Loucy (cell line): ENCODE measurements around the gene POLH.
"Not testable (repeated sequence)": the region's sequence is repeated elsewhere in the genome, so short reads cannot be mapped to it uniquely, and the experiment has no call there.

Source experiments
- H2AFZ ChIP-seq: fragments of 200-600 bp; sonication (generic); 2 replicates; pipeline ENCODE4 v1.6.0; 2016; ENCODE audit warnings: antibody characterized with exemption, mild to moderate bottlenecking, low read length, moderate library complexity
- H3F3A ChIP-seq: fragments of 200-600 bp; 2 replicates; pipeline ENCODE4 v1.6.0; 2016; ENCODE audit warnings: antibody characterized with exemption, low read depth, mild to moderate bottlenecking
- H3K27me3 ChIP-seq: fragments of 200-600 bp; sonication (generic); 2 replicates; pipeline ENCODE4 v1.6.1; 2014; ENCODE audit warnings: low read length, mild to moderate bottlenecking; ENCODE audit not compliant: insufficient read depth, poor library complexity, severe bottlenecking
- H3K36me3 ChIP-seq: fragments of 200-600 bp; sonication (generic); 2 replicates; pipeline ENCODE4 v1.6.1; 2016; ENCODE audit warnings: low read length; ENCODE audit not compliant: insufficient read depth
- H3K4me1 ChIP-seq: fragments of 200-600 bp; sonication (generic); 2 replicates; pipeline ENCODE4 v1.5.1; 2014; ENCODE audit warnings: low read length, mild to moderate bottlenecking; ENCODE audit not compliant: insufficient read depth, poor library complexity, severe bottlenecking
- H3K4me2 ChIP-seq: fragments of 200-600 bp; sonication (generic); 2 replicates; pipeline ENCODE4 v1.6.0; 2014; ENCODE audit warnings: antibody characterized with exemption, low read length, low read depth, mild to moderate bottlenecking; ENCODE audit not compliant: poor library complexity, severe bottlenecking
- H3K4me3 ChIP-seq: fragments of 200-600 bp; sonication (generic); 2 replicates; pipeline ENCODE4 v1.5.1; 2014; ENCODE audit warnings: low read length, mild to moderate bottlenecking, mixed read lengths; ENCODE audit not compliant: poor library complexity, severe bottlenecking
- H3K79me2 ChIP-seq: fragments of 200-600 bp; sonication (generic); 2 replicates; pipeline ENCODE4 v1.6.1; 2014; ENCODE audit warnings: low read length; ENCODE audit not compliant: insufficient read depth
- H3K9ac ChIP-seq: fragments of 200-600 bp; sonication (generic); 2 replicates; pipeline ENCODE4 v1.6.0; 2014; ENCODE audit warnings: mild to moderate bottlenecking, low read depth, low read length, moderate library complexity; ENCODE audit not compliant: poor library complexity, severe bottlenecking
- H3K9me2 ChIP-seq: fragments of 200-600 bp; sonication (generic); replicated peaks from 2 replicates; pipeline ENCODE4 v1.6.1; 2016; ENCODE audit warnings: low read depth, low read length, mixed read lengths
- H3K9me3 ChIP-seq: fragments of 200-600 bp; sonication (generic); 2 replicates; pipeline ENCODE4 v1.6.1; 2014; ENCODE audit warnings: mild to moderate bottlenecking, antibody characterized with exemption, low read length, low read depth; ENCODE audit not compliant: insufficient read depth
- H4K20me1 ChIP-seq: fragments of 200-600 bp; sonication (generic); 2 replicates; pipeline ENCODE4 v1.6.0; 2014; ENCODE audit warnings: antibody characterized with exemption, low read length, mild to moderate bottlenecking; ENCODE audit not compliant: insufficient read depth, poor library complexity, severe bottlenecking
- CTCF ChIP-seq: fragments of 200-600 bp; sonication (generic); conservative IDR thresholded peaks from 2 replicates; pipeline ENCODE4 v1.5.1; 2014; ENCODE audit warnings: mild to moderate bottlenecking, antibody characterized with exemption, low read length
- EZH2phosphoT487 ChIP-seq: fragments of 200-600 bp; IDR thresholded peaks from 2 replicates; pipeline ENCODE4 v1.6.1; 2018; ENCODE audit warnings: antibody characterized with exemption, mild to moderate bottlenecking, moderate library complexity, borderline replicate concordance

Gene POLH

GRCh38 chr6:43630980-43631619 is 55.1 kb downstream of the POLH start:
- Histone ChIP-seq H3K9ac (peak overlapping the region; percentile 100), H3K79me2 (peaks cover 38% of the 10 kb centered on the region), H2AFZ (no peak overlapping the region; the same call in 1 of the 2 replicates), H4K20me1 (peaks cover 11% of the 10 kb centered on the region), H3K4me3 (no peak overlapping the region), H3K36me3 (no peaks in the 10 kb centered on the region), H3K27me3 (no peaks in the 10 kb centered on the region), H3K9me3 (no peaks in the 10 kb centered on the region), H3K4me1 (peaks cover 35% of the 10 kb centered on the region), H3K9me2 (no peaks in the 10 kb centered on the region), H3K4me2 (peak overlapping the region; percentile 87), H3F3A (no peaks in the 10 kb centered on the region)
- no peak for TF ChIP-seq EZH2phosphoT487
- TF ChIP-seq CTCF: no peak

GRCh38 chr6:43633002-43633401 is 57.0 kb downstream of the POLH start:
- not testable (repeated sequence) for H3K9me2 ChIP-seq, H3K9ac ChIP-seq, H3K4me2 ChIP-seq, H3F3A ChIP-seq, H3K36me3 ChIP-seq, H3K4me3 ChIP-seq, H2AFZ ChIP-seq, H3K9me3 ChIP-seq, H4K20me1 ChIP-seq, H3K27me3 ChIP-seq
- peaks cover 38% of the 10 kb centered on the region for H3K79me2 ChIP-seq
- H3K4me1 ChIP-seq: peaks cover 32% of the 10 kb centered on the region

- Histone ChIP-seq H3K36me3 (peaks cover under 1% of the 10 kb centered on the region; the same call in 1 of the 2 replicates), H3K79me2 (peaks cover 48% of the 10 kb centered on the region), H3K9ac (peak overlapping the region; percentile 94), H3K4me1 (peaks cover 40% of the 10 kb centered on the region), H2AFZ (peak overlapping the region; percentile 76; the same call in 1 of the 2 replicates), H3K9me2 (no peaks in the 10 kb centered on the region), H3K9me3 (no peaks in the 10 kb centered on the region), H3F3A (no peaks in the 10 kb centered on the region), H4K20me1 (peaks cover 22% of the 10 kb centered on the region), H3K27me3 (no peaks in the 10 kb centered on the region), H3K4me2 (peak overlapping the region; percentile 92), H3K4me3 (peak overlapping the region; percentile 93)
- no peak for TF ChIP-seq EZH2phosphoT487
- no peak for TF ChIP-seq CTCF
Measured at GRCh38 chr6:43634702-43635303, 58.8 kb downstream of the POLH start.
